GM19240 (cell line): ENCODE data around the gene TMEM218.

ENCODE experiments used
- DNase-seq: peaks from one replicate; pipeline ENCODE4 v3.0.0; 2011; ENCODE audit warnings: low spot score; ENCODE audit not compliant: insufficient read length

The TMEM218 gene

GRCh38 chr11:125129316-125129993, 18.0 kb upstream of the TMEM218 start:
- DNase-seq: no peak

GRCh38 chr11:125128450-125128849, 17.0 kb upstream of the TMEM218 start:
- DNase-seq: no peak

GRCh38 chr11:125124618-125124992, 13.2 kb upstream of the TMEM218 start:
- no peak for DNase-seq

GRCh38 chr11:125123947-125124617, 12.7 kb upstream of the TMEM218 start:
- DNase-seq: peak; percentile 20

- DNase-seq: no peak
Measured at GRCh38 chr11:125123194-125123946, 11.9 kb upstream of the TMEM218 start.

- DNase-seq: no peak
Measured at GRCh38 chr11:125117429-125117828, 6.0 kb upstream of the TMEM218 start.

GRCh38 chr11:125114518-125114917, 3.1 kb upstream of the TMEM218 start:
- no peak for DNase-seq

- DNase-seq: no peak
Measured at GRCh38 chr11:125112208-125112604, 780 bp upstream of the TMEM218 start.

GRCh38 chr11:125111001-125111342, 454 bp downstream of the TMEM218 start:
- DNase-seq: no peak

GRCh38 chr11:125110506-125110905, 920 bp downstream of the TMEM218 start:
- no peak for DNase-seq

GRCh38 chr11:125108469-125108868, 3.0 kb downstream of the TMEM218 start:
- DNase-seq: no peak

- no peak for DNase-seq
Measured at GRCh38 chr11:125105926-125106325, 5.5 kb downstream of the TMEM218 start.

GRCh38 chr11:125102510-125102909, 8.9 kb downstream of the TMEM218 start:
- no peak for DNase-seq

- no peak for DNase-seq
Measured at GRCh38 chr11:125102025-125102424, 9.4 kb downstream of the TMEM218 start.

- DNase-seq: no peak
Measured at GRCh38 chr11:125101596-125101995, 9.8 kb downstream of the TMEM218 start.

- no peak for DNase-seq
Measured at GRCh38 chr11:125100136-125100535, 11.3 kb downstream of the TMEM218 start.

- no peak for DNase-seq
Measured at GRCh38 chr11:125094731-125095130, 16.7 kb downstream of the TMEM218 start.

GRCh38 chr11:125093502-125093901, 17.9 kb downstream of the TMEM218 start:
- DNase-seq: no peak

- no peak for DNase-seq
Measured at GRCh38 chr11:125092669-125093068, 18.8 kb downstream of the TMEM218 start.

- no peak for DNase-seq
Measured at GRCh38 chr11:125091877-125092664, 19.4 kb downstream of the TMEM218 start.

GRCh38 chr11:125091247-125091876, 20.1 kb downstream of the TMEM218 start:
- peak; percentile 44 for DNase-seq
